Stomach smooth muscle (tissue), 2 donors: Measurements from ENCODE around the gene MSI2.

Experiments used
- H3K27ac ChIP-seq: one replicate; pipeline ENCODE4 v1.7.0; 2013; ENCODE audit warnings: mild to moderate bottlenecking, low read length, inconsistent platforms
- H3K27me3 ChIP-seq, 2 donors: one replicate each; pipeline ENCODE4 v1.7.0; 2013; ENCODE audit warnings: low read length in 2 of 2; ENCODE audit not compliant: insufficient read depth in 2 of 2, control insufficient read depth in 1 of 2
- H3K36me3 ChIP-seq, 2 donors: one replicate each; pipeline ENCODE4 v1.7.0; 2013; ENCODE audit warnings: low read length in 2 of 2; ENCODE audit not compliant: control insufficient read depth in 2 of 2, insufficient read depth in 2 of 2
- H3K4me1 ChIP-seq: one replicate; pipeline ENCODE4 v1.7.0; 2013; ENCODE audit warnings: low read length; ENCODE audit not compliant: control insufficient read depth, insufficient read depth
- H3K4me3 ChIP-seq, 2 donors: one replicate each; pipeline ENCODE4 v1.7.0; 2013; ENCODE audit warnings: low read length in 2 of 2
- H3K9ac ChIP-seq, 2 donors: one replicate each; pipeline ENCODE4 v1.7.0; 2013; ENCODE audit warnings: low read length in 2 of 2, mild to moderate bottlenecking in 1 of 2
- H3K9me3 ChIP-seq, 2 donors: one replicate each; pipeline ENCODE4 v1.7.0; 2013; ENCODE audit warnings: low read length in 2 of 2; ENCODE audit not compliant: control insufficient read depth in 2 of 2
- donor health status: healthy.
- donor health status: Pancreatic carcinoma.

The MSI2 gene

DNA sequence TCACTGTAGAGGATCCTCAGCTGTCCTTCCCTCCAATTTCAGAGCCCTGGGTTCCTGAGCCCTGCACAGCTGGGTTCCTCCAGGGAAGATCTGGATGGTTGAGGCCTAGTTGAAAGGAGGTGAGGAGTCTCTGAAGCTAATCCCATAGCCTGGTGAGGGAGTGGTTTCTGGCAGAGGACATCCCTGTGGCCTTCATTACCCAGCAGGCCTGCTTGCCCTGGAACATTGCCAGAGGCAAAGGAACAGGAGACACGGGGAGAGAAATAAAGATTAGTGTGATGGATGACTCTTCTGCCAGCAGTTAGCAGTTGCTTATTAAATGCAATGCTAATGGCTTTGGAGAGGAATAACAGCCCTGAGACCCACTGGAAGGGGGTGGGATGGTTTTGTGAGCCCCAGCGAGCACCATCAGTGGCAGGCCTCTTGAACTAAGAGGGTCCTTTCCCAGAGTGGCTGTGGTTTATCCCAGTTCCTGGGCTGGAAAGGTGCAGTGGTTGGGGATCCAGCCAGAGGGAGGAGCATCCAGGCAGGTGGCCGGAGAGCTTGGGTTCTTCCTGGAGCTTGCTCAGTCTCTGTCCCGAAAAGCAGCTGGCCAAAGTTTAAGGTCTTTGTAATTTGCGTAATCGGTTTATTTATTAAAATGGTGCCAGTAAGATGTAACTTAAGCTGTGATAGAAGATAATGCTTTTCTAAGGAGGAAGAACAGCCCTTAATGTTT lies 279.1 kb downstream of the MSI2 start:
- no peaks in the 10 kb centered on the region for H3K36me3 ChIP-seq
- H3K4me1 ChIP-seq, result peaks cover 9% of the 10 kb centered on the region
- H3K9ac ChIP-seq, result no peak overlapping the region
- H3K4me3 ChIP-seq, result no peak overlapping the region
- H3K9me3 ChIP-seq, result no peaks in the 10 kb centered on the region
- no peak overlapping the region for H3K27ac ChIP-seq
- no peaks in the 10 kb centered on the region for H3K27me3 ChIP-seq

GRCh38 chr17:57536289-57536688 lies 280.0 kb downstream of the MSI2 start:
- Histone ChIP-seq H3K4me1 (peaks cover 5% of the 10 kb centered on the region), H3K27ac (no peak overlapping the region), H3K9ac (no peak overlapping the region)

GRCh38 chr17:57536789-57537523 lies 280.6 kb downstream of the MSI2 start:
- Histone ChIP-seq H3K9me3 (no peaks in the 10 kb centered on the region), H3K27ac (no peak overlapping the region), H3K4me1 (peaks cover 11% of the 10 kb centered on the region), H3K36me3 (no peaks in the 10 kb centered on the region), H3K4me3 (no peak overlapping the region), H3K9ac (no peak overlapping the region), H3K27me3 (no peaks in the 10 kb centered on the region)

More at GRCh38 chr17:57536289-57536688, 280.0 kb downstream of the MSI2 start:
- H3K27me3 ChIP-seq, result no peaks in the 10 kb centered on the region
- H3K4me3 ChIP-seq, result no peak overlapping the region
- no peaks in the 10 kb centered on the region for H3K36me3 ChIP-seq
- H3K9me3 ChIP-seq, result no peaks in the 10 kb centered on the region

DNA sequence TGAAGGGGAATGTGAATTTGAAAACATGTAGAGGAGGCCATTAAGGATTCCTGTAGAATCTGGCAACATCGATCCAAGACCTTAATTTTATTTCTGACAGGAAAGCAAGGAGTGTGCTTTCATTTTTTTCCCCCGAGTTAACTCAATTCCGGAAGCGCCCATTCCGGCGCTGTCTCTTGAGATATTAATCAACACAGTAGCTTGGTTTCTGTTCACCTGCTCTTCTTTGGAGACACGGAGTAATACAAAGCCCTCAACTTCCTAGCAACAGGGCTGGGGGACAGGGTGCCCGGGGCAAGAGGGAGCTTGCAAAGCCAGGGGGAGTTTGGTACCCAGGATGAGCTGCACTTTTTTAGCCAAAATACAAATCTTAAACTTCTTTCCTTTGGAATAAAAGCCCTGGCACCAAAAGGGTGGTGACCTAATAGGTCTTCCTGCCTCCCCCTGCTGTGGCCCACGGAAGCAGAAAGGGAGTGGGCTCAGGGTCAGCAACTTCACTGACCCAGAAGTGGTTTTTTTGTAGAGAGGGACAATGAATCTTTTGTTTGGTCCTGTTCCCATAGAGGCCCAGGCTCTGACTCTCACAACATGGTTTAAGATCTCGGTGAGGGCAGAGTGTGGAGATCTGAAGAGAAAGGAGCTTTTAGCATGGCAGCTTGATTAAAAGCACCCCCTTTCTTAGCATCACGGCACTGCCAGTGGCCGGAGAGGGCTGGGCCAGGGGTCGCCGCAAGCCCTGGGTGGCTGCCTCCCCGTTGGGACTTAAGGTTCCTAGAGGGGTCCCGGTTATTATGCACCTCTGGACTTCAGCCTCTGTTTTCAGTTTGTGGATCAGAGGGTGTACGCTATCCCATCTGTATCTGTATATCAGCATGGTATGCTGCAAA lies 281.4 kb downstream of the MSI2 start:
- no peaks in the 10 kb centered on the region for H3K27me3 ChIP-seq
- H3K4me1 ChIP-seq, result peaks cover 14% of the 10 kb centered on the region
- no peak overlapping the region for H3K9ac ChIP-seq
- no peaks in the 10 kb centered on the region for H3K9me3 ChIP-seq
- no peak overlapping the region for H3K4me3 ChIP-seq
- no peak overlapping the region for H3K27ac ChIP-seq
- no peaks in the 10 kb centered on the region for H3K36me3 ChIP-seq

DNA sequence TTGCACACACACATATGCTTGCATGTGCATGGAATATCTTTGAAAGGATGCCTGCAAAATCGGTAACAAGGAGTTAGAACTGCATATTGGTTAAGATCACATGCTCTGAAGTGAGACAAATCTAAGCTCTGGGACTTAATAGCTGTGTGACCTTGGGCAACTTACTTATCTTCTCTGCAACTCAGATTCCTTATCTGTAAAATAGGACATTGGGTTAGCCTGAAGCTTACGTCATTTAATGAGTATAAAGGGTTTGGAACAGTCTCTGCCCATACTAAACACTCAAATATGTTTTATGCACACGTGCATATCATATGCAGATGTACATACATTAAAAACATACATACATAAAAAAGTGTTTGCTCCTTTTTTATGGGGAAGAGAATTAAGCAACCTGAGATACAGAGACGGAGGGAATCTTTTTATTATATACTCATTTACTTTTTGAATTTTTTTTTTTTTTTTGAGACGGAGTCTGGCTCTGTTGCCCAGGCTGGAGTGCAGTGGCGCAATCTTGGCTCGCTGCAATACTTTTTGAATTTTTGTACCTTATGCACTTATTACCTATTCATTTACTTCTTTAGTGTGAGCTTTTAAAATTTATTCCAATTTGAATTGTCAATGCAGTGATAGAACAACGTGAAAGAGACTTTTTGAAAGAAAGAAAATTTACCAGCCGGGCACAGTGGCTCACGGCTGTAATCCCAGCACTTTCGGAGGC lies 282.6 kb downstream of the MSI2 start:
- Histone ChIP-seq H3K4me1 (peaks cover 14% of the 10 kb centered on the region), H3K4me3 (no peak overlapping the region), H3K9ac (no peak overlapping the region), H3K9me3 (no peaks in the 10 kb centered on the region), H3K36me3 (no peaks in the 10 kb centered on the region), H3K27ac (no peak overlapping the region), H3K27me3 (no peaks in the 10 kb centered on the region)

- Histone ChIP-seq H3K4me1 (peaks cover 14% of the 10 kb centered on the region), H3K9me3 (no peaks in the 10 kb centered on the region), H3K27me3 (no peaks in the 10 kb centered on the region), H3K36me3 (no peaks in the 10 kb centered on the region), H3K9ac (no peak overlapping the region), H3K4me3 (no peak overlapping the region), H3K27ac (no peak overlapping the region)
Measured at GRCh38 chr17:57539529-57540301, 283.4 kb downstream of the MSI2 start.

DNA sequence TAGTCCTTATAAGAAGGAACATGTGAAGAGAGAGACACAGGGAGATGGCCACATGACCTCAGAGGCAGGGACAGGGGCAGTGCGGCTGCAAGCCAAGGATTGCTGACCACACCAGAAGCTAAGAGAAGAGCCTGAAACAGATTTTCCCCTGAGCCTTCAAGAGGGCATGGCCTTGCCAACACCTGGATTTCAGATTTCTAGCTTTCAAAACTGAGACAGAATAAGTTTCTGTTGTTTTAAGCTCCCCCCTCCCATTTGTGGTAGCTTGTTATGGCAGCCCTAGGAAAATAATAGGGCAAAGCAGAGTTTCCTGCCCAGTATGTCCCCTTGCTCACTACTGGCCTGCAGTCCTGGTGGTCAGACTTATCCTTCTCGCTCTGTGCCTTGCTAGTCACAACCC lies 284.3 kb downstream of the MSI2 start:
- H3K4me1 ChIP-seq, result peaks cover 14% of the 10 kb centered on the region
- no peak overlapping the region for H3K4me3 ChIP-seq
- no peak overlapping the region for H3K27ac ChIP-seq
- no peaks in the 10 kb centered on the region for H3K27me3 ChIP-seq
- no peaks in the 10 kb centered on the region for H3K9me3 ChIP-seq
- H3K9ac ChIP-seq, result no peak overlapping the region
- H3K36me3 ChIP-seq, result no peaks in the 10 kb centered on the region

- no peak overlapping the region for H3K4me3 ChIP-seq
- no peak overlapping the region for H3K9ac ChIP-seq
- H3K9me3 ChIP-seq, result no peaks in the 10 kb centered on the region
- no peaks in the 10 kb centered on the region for H3K27me3 ChIP-seq
- H3K36me3 ChIP-seq, result no peaks in the 10 kb centered on the region
- peaks cover 14% of the 10 kb centered on the region for H3K4me1 ChIP-seq
- no peak overlapping the region for H3K27ac ChIP-seq
Measured at GRCh38 chr17:57541049-57541448, 284.7 kb downstream of the MSI2 start.

DNA sequence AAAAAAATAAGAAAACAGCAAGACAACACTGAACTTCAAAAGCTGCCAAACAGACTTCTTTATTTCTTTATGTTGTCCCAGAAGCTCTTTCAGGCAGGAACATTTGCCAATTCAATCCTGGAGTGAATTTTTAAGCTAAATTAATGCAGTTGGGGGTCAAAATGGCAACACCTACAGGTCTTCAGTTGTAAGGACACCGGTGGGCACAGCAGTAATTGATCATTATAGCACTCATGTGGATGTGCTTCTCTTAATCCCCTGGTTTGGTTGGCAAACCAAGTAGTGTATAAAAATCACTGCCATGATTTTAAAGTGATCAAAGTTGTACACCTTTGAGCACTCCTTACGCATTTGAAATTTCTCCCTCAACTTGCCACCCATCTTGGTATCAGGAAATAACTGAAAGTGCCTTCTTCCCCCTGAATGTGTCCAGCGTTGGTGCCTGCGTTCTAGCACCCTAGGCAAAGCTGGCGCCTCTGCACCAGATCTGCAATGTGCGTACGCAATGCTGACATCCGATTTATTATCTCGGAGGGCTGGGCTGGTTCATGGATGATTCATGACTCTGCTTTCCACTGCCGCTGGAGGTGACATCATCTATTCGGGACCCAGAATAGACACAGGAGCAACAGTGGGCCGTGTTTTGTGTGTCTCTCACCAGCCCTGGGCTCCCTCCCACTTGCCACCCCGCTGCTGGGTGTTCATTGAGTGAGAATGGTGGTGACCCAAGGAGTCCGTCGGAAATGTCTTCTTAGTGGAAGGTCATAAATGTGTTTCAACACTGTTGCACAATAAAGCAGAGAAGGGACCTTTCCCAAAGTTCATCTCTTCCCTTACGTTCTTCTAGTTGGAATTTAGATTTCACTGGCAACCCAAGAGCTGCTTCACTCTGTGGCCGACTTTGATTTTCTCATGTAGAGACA lies 285.4 kb downstream of the MSI2 start:
- Histone ChIP-seq H3K4me1 (peaks cover 14% of the 10 kb centered on the region), H3K9ac (no peak overlapping the region), H3K27me3 (no peaks in the 10 kb centered on the region), H3K4me3 (peak overlapping the region; percentile 41 to 57), H3K36me3 (no peaks in the 10 kb centered on the region), H3K27ac (no peak overlapping the region), H3K9me3 (no peaks in the 10 kb centered on the region)
